Measurements from ENCODE around the gene GBX2.

DNA sequence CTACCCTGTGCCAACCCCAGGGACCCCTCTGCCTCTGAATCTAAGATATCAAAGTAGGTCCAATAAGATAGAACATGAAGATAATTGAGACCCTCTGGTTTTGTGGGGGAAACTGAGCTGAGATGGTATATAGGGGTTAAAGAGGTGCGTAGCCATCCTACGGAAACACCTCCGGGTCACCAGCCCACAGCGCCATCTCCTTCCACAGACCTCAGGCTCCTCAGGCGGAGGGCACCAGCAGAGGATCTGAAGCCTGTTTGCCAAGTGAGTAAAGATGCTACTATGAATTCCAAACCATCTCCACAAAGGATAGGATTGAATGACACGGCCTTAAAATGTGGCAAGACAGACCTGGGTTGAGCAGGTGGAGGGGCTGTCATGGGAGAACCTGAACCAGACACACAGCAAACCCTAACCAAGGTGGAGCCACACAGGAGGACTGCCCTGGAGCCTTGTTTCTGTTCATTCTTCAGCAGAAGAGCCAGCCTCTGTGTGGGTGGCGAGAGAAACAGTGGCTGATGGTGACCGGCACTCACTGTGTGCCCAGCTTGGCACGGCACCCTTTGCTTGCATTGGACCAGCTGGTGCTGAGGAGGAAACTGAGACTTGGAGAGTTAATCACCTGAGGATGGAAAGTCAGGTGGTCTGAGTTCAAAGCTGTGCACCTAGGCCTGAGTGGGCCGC lies 10.2 kb downstream of the GBX2 start:
- TF ChIP-seq POLR2AphosphoS5 (IDR thresholded peaks at IDR 0.05; ENCODE audit: low read depth, low read length) = no peak
- TF ChIP-seq SIN3A (IDR thresholded peaks at IDR 0.05; ENCODE audit: borderline replicate concordance, insufficient read depth, low read length) = no peak
- TF ChIP-seq, protein P1, sequence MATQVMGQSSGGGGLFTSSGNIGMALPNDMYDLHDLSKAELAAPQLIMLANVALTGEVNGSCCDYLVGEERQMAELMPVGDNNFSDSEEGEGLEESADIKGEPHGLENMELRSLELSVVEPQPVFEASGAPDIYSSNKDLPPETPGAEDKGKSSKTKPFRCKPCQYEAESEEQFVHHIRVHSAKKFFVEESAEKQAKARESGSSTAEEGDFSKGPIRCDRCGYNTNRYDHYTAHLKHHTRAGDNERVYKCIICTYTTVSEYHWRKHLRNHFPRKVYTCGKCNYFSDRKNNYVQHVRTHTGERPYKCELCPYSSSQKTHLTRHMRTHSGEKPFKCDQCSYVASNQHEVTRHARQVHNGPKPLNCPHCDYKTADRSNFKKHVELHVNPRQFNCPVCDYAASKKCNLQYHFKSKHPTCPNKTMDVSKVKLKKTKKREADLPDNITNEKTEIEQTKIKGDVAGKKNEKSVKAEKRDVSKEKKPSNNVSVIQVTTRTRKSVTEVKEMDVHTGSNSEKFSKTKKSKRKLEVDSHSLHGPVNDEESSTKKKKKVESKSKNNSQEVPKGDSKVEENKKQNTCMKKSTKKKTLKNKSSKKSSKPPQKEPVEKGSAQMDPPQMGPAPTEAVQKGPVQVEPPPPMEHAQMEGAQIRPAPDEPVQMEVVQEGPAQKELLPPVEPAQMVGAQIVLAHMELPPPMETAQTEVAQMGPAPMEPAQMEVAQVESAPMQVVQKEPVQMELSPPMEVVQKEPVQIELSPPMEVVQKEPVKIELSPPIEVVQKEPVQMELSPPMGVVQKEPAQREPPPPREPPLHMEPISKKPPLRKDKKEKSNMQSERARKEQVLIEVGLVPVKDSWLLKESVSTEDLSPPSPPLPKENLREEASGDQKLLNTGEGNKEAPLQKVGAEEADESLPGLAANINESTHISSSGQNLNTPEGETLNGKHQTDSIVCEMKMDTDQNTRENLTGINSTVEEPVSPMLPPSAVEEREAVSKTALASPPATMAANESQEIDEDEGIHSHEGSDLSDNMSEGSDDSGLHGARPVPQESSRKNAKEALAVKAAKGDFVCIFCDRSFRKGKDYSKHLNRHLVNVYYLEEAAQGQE (IDR thresholded peaks at IDR 0.05; ENCODE audit: insufficient read depth in 1 of 2, low read depth in 2 of 2, low read length in 2 of 2) = no peak
- no peak for TF ChIP-seq TAF1 (IDR thresholded peaks at IDR 0.05; ENCODE audit: borderline replicate concordance, insufficient read depth, low read length)

Data from PFSK-1 (cell line).